AG04449 (cell line): ENCODE data around the gene SEMA3A.

Source experiments
- CTCF ChIA-PET: fragments of 350-600 bp; formaldehyde crosslinking; extraction: SDS; loops from one replicate; lab custom pipeline; 2021; ENCODE audit warnings: antibody characterized with exemption; lab: Yijun Ruan, JAX
- POLR2A ChIA-PET: fragments of 400-600, 350-600 bp; formaldehyde crosslinking; extraction: SDS; loops from one replicate; lab custom pipeline; 2020; ENCODE audit warnings: antibody characterized with exemption, inconsistent platforms; lab: Yijun Ruan, JAX
- DNase-seq: peaks from one replicate; pipeline ENCODE4 v3.0.0-alpha.2; 2010; ENCODE audit warnings: low read depth, low spot score
- H3K4me3 ChIP-seq: 2 replicates; pipeline ENCODE4 v1.5.1; 2011; ENCODE audit warnings: low read depth, mild to moderate bottlenecking, control low read depth, low read length
- TF ChIP-seq, protein P1 (sequence below): IDR thresholded peaks from one replicate; pipeline ENCODE4 v1.5.1; 2011; ENCODE audit warnings: mild to moderate bottlenecking, moderate library complexity, low read length, control low read depth, inconsistent platforms; ENCODE audit not compliant: insufficient read depth; ENCODE audit errors: missing control alignments

The SEMA3A gene

DNA sequence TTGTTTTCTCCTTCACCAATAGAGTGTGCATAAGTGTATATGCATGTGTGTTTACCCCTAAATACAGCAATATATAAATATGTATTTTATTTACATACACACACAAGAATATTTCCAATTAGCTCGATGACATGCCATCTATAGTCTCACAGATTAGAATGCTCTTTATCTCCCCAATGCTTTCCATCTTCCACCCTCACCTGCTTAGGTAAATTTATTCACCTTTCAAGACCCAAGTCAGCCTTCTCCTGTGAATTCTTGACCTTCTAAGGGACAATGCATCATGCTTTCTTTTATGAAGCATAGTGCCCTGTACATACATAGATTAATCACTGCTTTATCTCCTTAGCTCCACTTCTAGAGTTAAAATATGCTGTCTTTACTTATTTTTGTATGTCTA is 49.7 kb downstream of the SEMA3A start:
- TF ChIP-seq, protein P1, sequence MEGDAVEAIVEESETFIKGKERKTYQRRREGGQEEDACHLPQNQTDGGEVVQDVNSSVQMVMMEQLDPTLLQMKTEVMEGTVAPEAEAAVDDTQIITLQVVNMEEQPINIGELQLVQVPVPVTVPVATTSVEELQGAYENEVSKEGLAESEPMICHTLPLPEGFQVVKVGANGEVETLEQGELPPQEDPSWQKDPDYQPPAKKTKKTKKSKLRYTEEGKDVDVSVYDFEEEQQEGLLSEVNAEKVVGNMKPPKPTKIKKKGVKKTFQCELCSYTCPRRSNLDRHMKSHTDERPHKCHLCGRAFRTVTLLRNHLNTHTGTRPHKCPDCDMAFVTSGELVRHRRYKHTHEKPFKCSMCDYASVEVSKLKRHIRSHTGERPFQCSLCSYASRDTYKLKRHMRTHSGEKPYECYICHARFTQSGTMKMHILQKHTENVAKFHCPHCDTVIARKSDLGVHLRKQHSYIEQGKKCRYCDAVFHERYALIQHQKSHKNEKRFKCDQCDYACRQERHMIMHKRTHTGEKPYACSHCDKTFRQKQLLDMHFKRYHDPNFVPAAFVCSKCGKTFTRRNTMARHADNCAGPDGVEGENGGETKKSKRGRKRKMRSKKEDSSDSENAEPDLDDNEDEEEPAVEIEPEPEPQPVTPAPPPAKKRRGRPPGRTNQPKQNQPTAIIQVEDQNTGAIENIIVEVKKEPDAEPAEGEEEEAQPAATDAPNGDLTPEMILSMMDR = no peak
- POLR2A ChIA-PET = no interaction called here
- no peak for DNase-seq
- CTCF ChIA-PET = interaction anchor here (1.5 kb wide), 1 partner anchor 21 kb away, joined by 5 read pairs; no protein-coding TSS in a partner anchor
- no peak overlapping the region for H3K4me3 ChIP-seq

GRCh38 chr7:84144480-84144879 is 50.1 kb downstream of the SEMA3A start:
- no peak overlapping the region for H3K4me3 ChIP-seq
- no peak for DNase-seq
- ChIA-PET POLR2A (no interaction called here), CTCF (interaction anchor here (1.5 kb wide), 1 partner anchor 21 kb away, joined by 5 read pairs; no protein-coding TSS in a partner anchor)
- TF ChIP-seq, protein P1 = no peak

DNA sequence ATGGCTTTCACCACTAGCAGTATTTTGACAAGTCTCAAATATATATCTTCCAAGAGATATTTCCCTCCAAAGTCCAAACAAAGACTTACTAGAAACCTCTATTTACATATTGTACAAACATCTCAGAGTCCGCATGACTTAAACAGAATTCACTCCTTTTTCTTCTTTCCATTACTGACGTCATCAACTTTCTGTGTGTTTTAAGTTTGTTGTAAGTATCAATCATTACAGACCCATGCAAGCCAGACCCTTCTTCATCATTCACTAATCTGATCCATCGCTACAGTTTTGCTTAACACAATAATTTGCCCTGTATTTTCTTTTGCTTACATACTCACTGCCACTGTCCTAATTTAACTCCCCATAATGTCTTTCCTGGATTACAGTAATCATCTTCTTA is 51.9 kb downstream of the SEMA3A start:
- ChIA-PET CTCF (no interaction called here), POLR2A (no interaction called here)
- no peak overlapping the region for H3K4me3 ChIP-seq
- DNase-seq = no peak
- TF ChIP-seq, protein P1 = no peak

DNA sequence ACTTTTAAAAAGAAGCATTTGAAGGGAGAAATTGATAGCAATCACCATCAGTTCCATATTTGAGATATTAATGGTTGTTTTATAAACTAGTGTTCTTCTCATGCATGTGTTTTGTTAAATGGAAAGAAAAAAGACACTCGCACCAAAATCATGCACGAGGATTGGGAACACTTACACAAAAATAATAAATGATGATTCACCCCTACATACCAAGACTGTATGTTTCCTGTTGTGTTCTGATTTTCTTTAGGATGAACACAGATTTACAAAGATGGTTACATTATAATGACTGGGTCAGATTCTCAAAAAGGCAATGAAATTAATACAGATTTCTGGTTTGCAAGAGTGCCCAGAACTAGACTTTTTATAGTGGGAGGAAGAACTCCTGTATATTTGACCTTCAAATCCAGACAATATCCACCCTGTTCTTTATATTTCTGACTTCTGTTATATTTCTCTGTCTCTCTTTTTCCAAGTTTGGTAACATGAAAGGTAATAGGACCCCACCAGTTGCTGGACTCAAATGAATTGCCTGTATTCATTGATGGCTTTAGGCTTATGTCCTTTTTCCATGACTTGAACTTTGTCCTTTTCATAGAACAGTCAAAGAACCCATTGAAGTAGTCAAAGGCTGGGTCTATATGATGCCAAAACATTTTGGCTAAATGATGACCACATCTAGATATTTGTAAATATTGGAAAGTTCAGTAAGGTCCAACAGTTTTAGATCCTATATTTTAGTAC is 54.4 kb downstream of the SEMA3A start:
- no peak overlapping the region for H3K4me3 ChIP-seq
- TF ChIP-seq, protein P1 = no peak
- POLR2A ChIA-PET = no interaction called here
- no peak for DNase-seq
- CTCF ChIA-PET = no interaction called here

GRCh38 chr7:84138411-84138810 is 56.2 kb downstream of the SEMA3A start:
- DNase-seq = no peak
- TF ChIP-seq, protein P1 = no peak
- no peak overlapping the region for H3K4me3 ChIP-seq
- CTCF ChIA-PET = no interaction called here
- POLR2A ChIA-PET = no interaction called here

GRCh38 chr7:84137812-84138211 is 56.8 kb downstream of the SEMA3A start:
- ChIA-PET POLR2A (no interaction called here), CTCF (no interaction called here)
- no peak for DNase-seq
- H3K4me3 ChIP-seq = no peak overlapping the region
- TF ChIP-seq, protein P1 = no peak
